NCI-H345 (cell line): ENCODE measurements around the gene KCNK4.
A peak's percentile ranks its signal among the peaks of the same experiment; 100 is the strongest.
"Not testable (repeated sequence)": the region's sequence is repeated elsewhere in the genome, so short reads cannot be mapped to it uniquely, and the experiment has no call there.

Experiments used
- DNase-seq: peaks from one replicate; lab custom pipeline; 2025; lab: John Stamatoyannopoulos, UW

KCNK4 gene

GRCh38 chr11:64306876-64307622, 15.9 kb downstream of the KCNK4 start:
- DNase-seq: no peak

GRCh38 chr11:64307795-64308194, 16.7 kb downstream of the KCNK4 start:
- DNase-seq: not testable (repeated sequence)

- no peak for DNase-seq
These were observed 21.8 kb downstream of the KCNK4 start for GRCh38 chr11:64312947-64313346.

GRCh38 chr11:64313491-64314145, 22.5 kb downstream of the KCNK4 start:
- DNase-seq: no peak

GRCh38 chr11:64314146-64314804, 23.2 kb downstream of the KCNK4 start:
- DNase-seq: no peak

GRCh38 chr11:64314805-64315561, 23.9 kb downstream of the KCNK4 start:
- DNase-seq: no peak

GRCh38 chr11:64315667-64316526, 24.8 kb downstream of the KCNK4 start:
- not testable (repeated sequence) for DNase-seq

GRCh38 chr11:64316672-64317324, 25.7 kb downstream of the KCNK4 start:
- DNase-seq: peak; percentile 54

GRCh38 chr11:64317325-64317960, 26.3 kb downstream of the KCNK4 start, which contains the start of gene TRMT112:
TRMT112 (minus strand) TSS chr11:64317559; CDS start chr11:64317526, 33 bp downstream.
- DNase-seq: peak; percentile 99

- DNase-seq: peak; percentile 97
These were observed 27.1 kb downstream of the KCNK4 start, which contains the start of gene PRDX5 for GRCh38 chr11:64317961-64318765. PRDX5 (plus strand) TSS chr11:64318121; CDS start chr11:64318216, 95 bp downstream.

- DNase-seq: no peak
These were observed 28.0 kb downstream of the KCNK4 start for GRCh38 chr11:64318766-64319761.

- DNase-seq: no peak
These were observed 29.5 kb downstream of the KCNK4 start for GRCh38 chr11:64320556-64320955.

GRCh38 chr11:64321026-64321425, 29.9 kb downstream of the KCNK4 start:
- no peak for DNase-seq

- no peak for DNase-seq
These were observed 30.4 kb downstream of the KCNK4 start for GRCh38 chr11:64321533-64321932.

GRCh38 chr11:64322925-64323260, 31.8 kb downstream of the KCNK4 start:
- DNase-seq: no peak

GRCh38 chr11:64323373-64323772, 32.3 kb downstream of the KCNK4 start:
- DNase-seq: no peak

GRCh38 chr11:64323984-64324383, 32.9 kb downstream of the KCNK4 start:
- DNase-seq: not testable (repeated sequence)
